IPS DF 4.7 (cell line): ENCODE results near the gene RFPL2.
"Not testable (repeated sequence)": the region's sequence is repeated elsewhere in the genome, so short reads cannot be mapped to it uniquely, and the experiment has no call there.

ENCODE experiments used
- DNase-seq: peaks from one replicate; pipeline ENCODE4 v3.0.0-alpha.2; 2013; ENCODE audit warnings: low spot score; ENCODE audit errors: extremely low read depth

Gene RFPL2

GRCh38 chr22:32205974-32206773 is 1.3 kb upstream of the RFPL2 start:
- no peak for DNase-seq

GRCh38 chr22:32204040-32204855 is 625 bp downstream of the RFPL2 start:
- no peak for DNase-seq

- no peak for DNase-seq
These were observed 1.5 kb downstream of the RFPL2 start for GRCh38 chr22:32203181-32204039.

- DNase-seq: peak; percentile 36
These were observed 2.2 kb downstream of the RFPL2 start for GRCh38 chr22:32202539-32203180.

GRCh38 chr22:32202161-32202538 is 2.7 kb downstream of the RFPL2 start:
- DNase-seq: no peak

- no peak for DNase-seq
These were observed 4.1 kb downstream of the RFPL2 start for GRCh38 chr22:32200752-32201151.

- no peak for DNase-seq
These were observed 4.9 kb downstream of the RFPL2 start for GRCh38 chr22:32199961-32200360.

GRCh38 chr22:32199341-32199740 is 5.5 kb downstream of the RFPL2 start:
- no peak for DNase-seq

GRCh38 chr22:32197553-32198226 is 7.2 kb downstream of the RFPL2 start:
- DNase-seq: not testable (repeated sequence)

GRCh38 chr22:32195900-32196299 is 9.0 kb downstream of the RFPL2 start:
- DNase-seq: not testable (repeated sequence)

GRCh38 chr22:32193346-32193745 is 11.5 kb downstream of the RFPL2 start:
- not testable (repeated sequence) for DNase-seq

GRCh38 chr22:32191021-32191420 is 13.9 kb downstream of the RFPL2 start:
- not testable (repeated sequence) for DNase-seq

GRCh38 chr22:32185821-32186220 is 19.1 kb downstream of the RFPL2 start:
- DNase-seq: no peak

- DNase-seq: no peak
These were observed 21.2 kb downstream of the RFPL2 start for GRCh38 chr22:32183625-32184024.

- DNase-seq: no peak
These were observed 23.8 kb downstream of the RFPL2 start for GRCh38 chr22:32181043-32181442.

- DNase-seq: no peak
These were observed 27.6 kb downstream of the RFPL2 start for GRCh38 chr22:32177221-32177765.

GRCh38 chr22:32175683-32176644 is 28.9 kb downstream of the RFPL2 start:
- no peak for DNase-seq

GRCh38 chr22:32175115-32175514 is 29.8 kb downstream of the RFPL2 start:
- DNase-seq: no peak

- no peak for DNase-seq
These were observed 39.2 kb downstream of the RFPL2 start for GRCh38 chr22:32165681-32166080.
